K562 (cell line): Measurements from ENCODE around the gene GNPTAB.

Experiments
- CBX2 ChIP-seq: fragments of 200-600 bp; sonication (generic); IDR thresholded peaks from one replicate; pipeline ENCODE4 v1.6.1; 2012; ENCODE audit warnings: mild to moderate bottlenecking, low read length, inconsistent platforms; ENCODE audit not compliant: insufficient read depth, poor library complexity, severe bottlenecking
- CBX5 ChIP-seq: IDR thresholded peaks from 2 replicates; pipeline ENCODE4 v1.6.1; 2014; ENCODE audit warnings: low read depth, borderline replicate concordance
- KDM4B ChIP-seq, 2 experiments: fragments of 450-650 bp in 1 of 2; sonication (generic) in 1 of 2; IDR thresholded peaks; 2 replicates each; pipeline ENCODE4 v1.6.1; 2016 to 2017; ENCODE audit warnings: borderline replicate concordance in 2 of 2, antibody characterized with exemption in 1 of 2, low read depth in 1 of 2, mild to moderate bottlenecking in 1 of 2
- MCM2 ChIP-seq: fragments of 450-650 bp; IDR thresholded peaks from 2 replicates; pipeline ENCODE4 v1.6.1; 2017; ENCODE audit warnings: low read depth, mild to moderate bottlenecking
- NCOA4 ChIP-seq: fragments of 450-650 bp; IDR thresholded peaks from 2 replicates; pipeline ENCODE4 v1.6.1; 2018; ENCODE audit warnings: mild to moderate bottlenecking; ENCODE audit not compliant: partially characterized antibody
- NR2C2 ChIP-seq, 2 experiments: fragments of 200-800 bp in 1 of 2; sonication (Bioruptor generic) in 1 of 2; sonication (generic) in 1 of 2; formaldehyde crosslinking in 1 of 2; IDR thresholded peaks; 2 replicates each; pipeline versions ENCODE4 v1.6.1 to v1.8.0; 2016 to 2022; ENCODE audit warnings: mild to moderate bottlenecking in 1 of 2, missing compliant biosample characterization in 1 of 2, missing genetic modification characterization in 1 of 2, missing genetic modification reagents in 1 of 2
- POLR2A ChIP-seq: fragments of 450-650 bp; conservative IDR thresholded peaks from 2 replicates; pipeline ENCODE4 v1.6.1; 2016
- RBFOX2 ChIP-seq: fragments of 200-400 bp; formaldehyde crosslinking; IDR thresholded peaks from 2 replicates; pipeline ENCODE4 v1.6.1; 2017; ENCODE audit warnings: low read depth, mild to moderate bottlenecking, low read length, moderate library complexity
- RCOR1 ChIP-seq, 2 experiments: IDR thresholded peaks; 2 replicates each; pipeline ENCODE4 v1.6.1; 2012; ENCODE audit warnings: low read depth in 2 of 2, low read length in 2 of 2, borderline replicate concordance in 1 of 2, improper control_type of control experiment in 1 of 2
- TCF7 ChIP-seq: sonication (generic); IDR thresholded peaks from 2 replicates; pipeline ENCODE4 v1.6.1; 2016; ENCODE audit warnings: antibody characterized with exemption, borderline replicate concordance
- TEAD1 ChIP-seq, 2 experiments: fragments of 450-650 bp in 1 of 2; sonication (generic) in 1 of 2; formaldehyde crosslinking; IDR thresholded peaks; 2 replicates each; pipeline versions ENCODE4 v1.4.0 to v1.8.0; 2020 to 2022; ENCODE audit warnings: mild to moderate bottlenecking in 2 of 2, missing genetic modification reagents in 1 of 2
- TF ChIP-seq, protein P1 (sequence below), 3 experiments: IDR thresholded peaks in 2 of 3; conservative IDR thresholded peaks in 1 of 3; 2 replicates each; pipeline ENCODE4 v1.5.1; 2011 to 2012; ENCODE audit warnings: low read length in 3 of 3, mild to moderate bottlenecking in 3 of 3, control low read depth in 2 of 3, improper control_type of control experiment in 1 of 3, inconsistent platforms in 1 of 3, low read depth in 1 of 3, mixed read lengths in 1 of 3, moderate library complexity in 1 of 3; ENCODE audit not compliant: insufficient read depth in 2 of 3
- TF ChIP-seq, protein P2 (sequence below): fragments of 250-450 bp; sonication (Bioruptor Pico); IDR thresholded peaks from 2 replicates; pipeline ENCODE4 v1.8.0; 2022; ENCODE audit warnings: moderate library complexity, mild to moderate bottlenecking, inconsistent platforms

DNA sequence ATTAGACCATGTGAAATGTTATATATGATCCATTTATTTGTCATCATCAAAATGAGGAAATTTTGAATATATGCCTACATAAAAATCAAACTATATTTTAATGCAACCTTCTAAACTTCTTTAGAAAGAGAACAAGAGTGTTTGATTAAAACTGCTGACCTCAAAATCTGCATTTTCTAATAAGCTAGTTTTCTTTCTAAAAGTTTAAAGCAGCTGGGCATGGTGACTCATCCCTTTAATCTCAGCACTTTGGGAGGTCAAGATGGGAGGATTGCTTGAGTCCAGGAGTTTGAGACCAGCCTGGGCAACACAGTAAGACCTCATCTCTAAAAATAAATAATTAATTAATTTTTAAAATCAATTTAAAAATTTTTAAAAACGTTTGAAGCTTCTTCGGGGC, 36.2 kb downstream of the GNPTAB start:
- TF ChIP-seq, protein P1, sequence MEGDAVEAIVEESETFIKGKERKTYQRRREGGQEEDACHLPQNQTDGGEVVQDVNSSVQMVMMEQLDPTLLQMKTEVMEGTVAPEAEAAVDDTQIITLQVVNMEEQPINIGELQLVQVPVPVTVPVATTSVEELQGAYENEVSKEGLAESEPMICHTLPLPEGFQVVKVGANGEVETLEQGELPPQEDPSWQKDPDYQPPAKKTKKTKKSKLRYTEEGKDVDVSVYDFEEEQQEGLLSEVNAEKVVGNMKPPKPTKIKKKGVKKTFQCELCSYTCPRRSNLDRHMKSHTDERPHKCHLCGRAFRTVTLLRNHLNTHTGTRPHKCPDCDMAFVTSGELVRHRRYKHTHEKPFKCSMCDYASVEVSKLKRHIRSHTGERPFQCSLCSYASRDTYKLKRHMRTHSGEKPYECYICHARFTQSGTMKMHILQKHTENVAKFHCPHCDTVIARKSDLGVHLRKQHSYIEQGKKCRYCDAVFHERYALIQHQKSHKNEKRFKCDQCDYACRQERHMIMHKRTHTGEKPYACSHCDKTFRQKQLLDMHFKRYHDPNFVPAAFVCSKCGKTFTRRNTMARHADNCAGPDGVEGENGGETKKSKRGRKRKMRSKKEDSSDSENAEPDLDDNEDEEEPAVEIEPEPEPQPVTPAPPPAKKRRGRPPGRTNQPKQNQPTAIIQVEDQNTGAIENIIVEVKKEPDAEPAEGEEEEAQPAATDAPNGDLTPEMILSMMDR (IDR thresholded peaks at IDR 0.05 in 2 of 3, conservative IDR thresholded peaks at IDR 0.05 in 1 of 3; ENCODE audit: insufficient read depth in 2 of 3, low read depth in 1 of 3, low read length in 3 of 3), result no peak
- no peak for TF ChIP-seq NCOA4
- TF ChIP-seq MCM2, result no peak
- TF ChIP-seq NR2C2 (CRISPR knock-in tag; IDR thresholded peaks at IDR 0.05), result no peak
- no peak for TF ChIP-seq NR2C2 (tag; IDR thresholded peaks at IDR 0.05)
- no peak for TF ChIP-seq RBFOX2
- TF ChIP-seq, protein P2, sequence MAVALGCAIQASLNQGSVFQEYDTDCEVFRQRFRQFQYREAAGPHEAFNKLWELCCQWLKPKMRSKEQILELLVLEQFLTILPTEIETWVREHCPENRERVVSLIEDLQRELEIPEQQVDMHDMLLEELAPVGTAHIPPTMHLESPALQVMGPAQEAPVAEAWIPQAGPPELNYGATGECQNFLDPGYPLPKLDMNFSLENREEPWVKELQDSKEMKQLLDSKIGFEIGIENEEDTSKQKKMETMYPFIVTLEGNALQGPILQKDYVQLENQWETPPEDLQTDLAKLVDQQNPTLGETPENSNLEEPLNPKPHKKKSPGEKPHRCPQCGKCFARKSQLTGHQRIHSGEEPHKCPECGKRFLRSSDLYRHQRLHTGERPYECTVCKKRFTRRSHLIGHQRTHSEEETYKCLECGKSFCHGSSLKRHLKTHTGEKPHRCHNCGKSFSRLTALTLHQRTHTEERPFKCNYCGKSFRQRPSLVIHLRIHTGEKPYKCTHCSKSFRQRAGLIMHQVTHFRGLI (CRISPR knock-in tag), result no peak
- no peak for TF ChIP-seq POLR2A
- no peak for TF ChIP-seq KDM4B (IDR thresholded peaks at IDR 0.05; ENCODE audit: borderline replicate concordance in 2 of 2, low read depth in 1 of 2)
- TF ChIP-seq CBX5, result no peak
- TF ChIP-seq TEAD1 (CRISPR knock-in tag; IDR thresholded peaks at IDR 0.05), result no peak
- no peak for TF ChIP-seq TCF7
- TF ChIP-seq CBX2, result no peak
- TF ChIP-seq RCOR1 (IDR thresholded peaks at IDR 0.05; ENCODE audit: borderline replicate concordance in 1 of 2, low read depth in 2 of 2, low read length in 2 of 2), result no peak
